ENCODE results near the gene LEPR.
"Not testable (repeated sequence)": the region's sequence is repeated elsewhere in the genome, so short reads cannot be mapped to it uniquely, and the experiment has no call there.

DNA sequence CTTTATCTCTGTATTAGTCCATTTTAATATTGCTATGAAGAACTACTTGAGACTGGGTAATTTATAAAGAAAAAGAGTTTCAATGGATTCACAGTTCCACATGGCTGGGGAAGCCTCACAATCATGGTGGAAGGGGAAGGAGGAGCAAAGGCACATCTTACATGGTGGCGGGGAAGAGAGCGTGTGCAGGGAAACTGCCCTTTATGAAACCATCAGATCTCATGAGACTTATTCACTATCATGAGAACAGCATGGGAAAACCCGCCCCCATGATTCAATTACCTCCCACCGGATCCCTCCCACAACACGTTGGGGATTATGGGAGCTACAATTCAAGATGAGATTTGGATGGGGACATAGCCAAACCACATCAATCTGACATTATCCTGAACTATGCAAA lies 36.0 kb upstream of the LEPR start:
- TF ChIP-seq CTCF (conservative IDR thresholded peaks at IDR 0.05; ENCODE audit: low read depth, low read length); EZH2 (IDR thresholded peaks at IDR 0.05; ENCODE audit: borderline replicate concordance, low read depth, low read length, poor library complexity, severe bottlenecking): not testable (repeated sequence)

Measured in A673 (cell line).